ENCODE measurements around the gene METTL17.

DNA sequence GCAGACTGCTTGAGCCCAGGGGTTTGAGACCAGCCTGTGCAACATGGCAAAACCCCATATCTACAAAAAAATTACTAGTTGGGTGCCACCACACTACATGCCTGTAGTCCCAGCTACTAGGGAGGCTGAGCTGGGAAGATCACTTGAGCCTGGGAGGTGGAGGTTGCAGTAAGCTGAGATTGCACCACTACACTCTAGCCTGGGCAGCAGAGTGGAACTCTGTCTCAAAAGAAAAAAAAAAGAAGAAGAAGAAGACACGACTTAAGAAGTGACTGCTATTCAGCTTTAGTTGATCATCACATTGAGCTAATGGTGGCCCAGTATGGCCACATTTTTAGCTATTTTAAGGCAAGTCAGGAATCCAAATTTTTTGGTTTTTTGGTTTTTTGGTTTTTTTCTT is 8.9 kb upstream of the METTL17 start:
- TF ChIP-seq EZH2 (IDR thresholded peaks at IDR 0.05; ENCODE audit: insufficient read depth, poor library complexity, severe bottlenecking) (no peak), EZH2phosphoT487 (IDR thresholded peaks at IDR 0.05; ENCODE audit: insufficient read depth, low read depth) (no peak)
